Lower leg skin (tissue), 4 donors: ENCODE measurements around the gene KSR2. TPM values are rescaled to one million over a fixed set of nuclear protein-coding genes. Genes with fewer than 3 reads are reported as not detected.

Source experiments
- DNase-seq, 2 donors: peaks; one replicate each; pipeline ENCODE4 v3.0.0-alpha.2; 2019; ENCODE audit warnings: low spot score in 2 of 2
- H3K4me3 ChIP-seq: fragments of 200-600 bp; sonication (generic); 2 replicates; pipeline ENCODE4 v1.5.1; 2017; ENCODE audit warnings: mild to moderate bottlenecking, low read depth; ENCODE audit not compliant: poor library complexity, severe bottlenecking
- CTCF ChIP-seq, 3 donors: fragments of 450-650 bp; IDR thresholded peaks; one replicate each; pipeline ENCODE4 v1.5.1; 2016; ENCODE audit warnings: antibody characterized with exemption in 3 of 3, mild to moderate bottlenecking in 3 of 3, moderate library complexity in 2 of 3
- POLR2A ChIP-seq, 2 donors: fragments of 450-650 bp; IDR thresholded peaks; one replicate each; pipeline ENCODE4 v1.6.1; 2016 to 2017; ENCODE audit warnings: antibody characterized with exemption in 2 of 2, mild to moderate bottlenecking in 1 of 2, moderate library complexity in 1 of 2
- WGBS, 2 donors: methylation state at CpG; one replicate each; pipeline ENCODE4 v1.1.5; 2018; 5-methylcytosine and 5-hydroxymethylcytosine counted together
- intact Hi-C: fragments of 100-400 bp; cut with DNase I; formaldehyde crosslinking; loops from one replicate; pipeline ENCODE4 v1.15.0; 2023; ENCODE audit warnings: low total_unique reads
- total RNA-seq, 4 donors: library from RNA; depleted of rRNA; stranded (reverse); fragments of >200 nt; gene quantifications; one replicate each; pipeline ENCODE4 v1.1.0, GENCODE V29; 2016

KSR2 gene
- total RNA-seq, 4 donors from 2014 or later = 0.17 to 0.84 (median 0.35) TPM

GRCh38 chr12:117686911-117687377, 281.8 kb downstream of the KSR2 start:
- no peak for TF ChIP-seq CTCF (IDR thresholded peaks at IDR 0.05)
- no peak for TF ChIP-seq POLR2A (IDR thresholded peaks at IDR 0.05)

GRCh38 chr12:117686210-117686609, 282.6 kb downstream of the KSR2 start:
- WGBS, 2 donors = 85 to 100% methylated on average over 1 of the region's 1 CpG
- H3K4me3 ChIP-seq = no peak overlapping the region

More at GRCh38 chr12:117686911-117687377, 281.8 kb downstream of the KSR2 start:
- DNase-seq = peak; percentile 37 to 95
- WGBS, 2 donors = 17 to 27% methylated on average over 8 of the region's 8 CpGs
- no peak overlapping the region for H3K4me3 ChIP-seq
- intact Hi-C loops = no loop called here

GRCh38 chr12:117685110-117685926, 283.5 kb downstream of the KSR2 start:
- intact Hi-C loops = no loop called here
- H3K4me3 ChIP-seq = no peak overlapping the region
- TF ChIP-seq CTCF (IDR thresholded peaks at IDR 0.05) (no peak), POLR2A (IDR thresholded peaks at IDR 0.05) (no peak)
- WGBS, 2 donors = 29 to 36% methylated on average over 13 of the region's 13 CpGs
- peak; percentile 75 to 94 for DNase-seq

More at GRCh38 chr12:117686210-117686609, 282.6 kb downstream of the KSR2 start:
- TF ChIP-seq CTCF (IDR thresholded peaks at IDR 0.05) (no peak), POLR2A (IDR thresholded peaks at IDR 0.05) (no peak)
- intact Hi-C loops = no loop called here
- no peak for DNase-seq

- WGBS, 2 donors = 83 to 88% methylated on average over 6 of the region's 6 CpGs
- H3K4me3 ChIP-seq = no peak overlapping the region
- DNase-seq = no peak
- intact Hi-C loops = no loop called here
- TF ChIP-seq CTCF (IDR thresholded peaks at IDR 0.05) (no peak), POLR2A (IDR thresholded peaks at IDR 0.05) (no peak)
Measured at GRCh38 chr12:117684471-117684870, 284.3 kb downstream of the KSR2 start.

GRCh38 chr12:117680312-117680711, 288.5 kb downstream of the KSR2 start:
- no peak overlapping the region for H3K4me3 ChIP-seq
- no peak for DNase-seq
- intact Hi-C loops = no loop called here
- TF ChIP-seq CTCF (IDR thresholded peaks at IDR 0.05) = no peak
- TF ChIP-seq POLR2A (IDR thresholded peaks at IDR 0.05) = no peak
- 48 to 63% methylated on average over 3 of the region's 3 CpGs for WGBS, 2 donors
